Mucosa of descending colon (tissue), 3 donors: Measurements from ENCODE around the gene KCNH8. TPM values are rescaled to one million over a fixed set of nuclear protein-coding genes. Genes with fewer than 3 reads are reported as not detected.

Source experiments
- ATAC-seq: fragments of 200-7000 bp; cut with Tn5 transposase; one replicate; pipeline ENCODE4 v1.9.1; 2020; ENCODE audit warnings: mild to moderate bottlenecking, moderate library complexity
- DNase-seq, 3 donors: peaks; one replicate each; pipeline ENCODE4 v3.0.0-alpha.2; 2020
- H3K36me3 ChIP-seq: fragments of 200-600 bp; one replicate; pipeline ENCODE4 v1.8.0; 2021; ENCODE audit warnings: low read depth, mild to moderate bottlenecking
- H3K4me1 ChIP-seq: fragments of 200-600 bp; one replicate; pipeline ENCODE4 v1.8.0; 2021; ENCODE audit warnings: low read depth, mild to moderate bottlenecking
- H3K4me3 ChIP-seq: fragments of 200-600 bp; one replicate; pipeline ENCODE4 v1.8.0; 2021; ENCODE audit warnings: mild to moderate bottlenecking
- H3K9me3 ChIP-seq: fragments of 200-600 bp; one replicate; pipeline ENCODE4 v1.8.0; 2021; ENCODE audit warnings: mild to moderate bottlenecking
- CTCF ChIP-seq: fragments of 200-600 bp; IDR thresholded peaks from one replicate; pipeline ENCODE4 v1.8.0; 2022; ENCODE audit warnings: antibody characterized with exemption, mild to moderate bottlenecking
- intact Hi-C, 2 donors: fragments of 100-400 bp; cut with DNase I in 1 of 2; cut with micrococcal nuclease in 1 of 2; formaldehyde crosslinking; loops; one replicate each; pipeline versions ENCODE4 v1.11.0 to v1.11.1; 2022; cut with DNase I, micrococcal nuclease
- total RNA-seq, 3 donors: library from RNA; stranded (reverse); fragmentation: NEBNext Ultra II Directional in 2 of 3; extraction: Animal tissue kit (Norgen Biotek cat#: 25700) in 2 of 3; gene quantifications; one replicate each; pipeline versions ENCODE4 v1.2.1 to v1.2.4, GENCODE V29; 2021 to 2023
- donor health status: DM: no; HTN: no; CAD: no; lungs with moderate emphysema.
- donor health status: DM: no; HTN: no; CAD: no.
- donor health status: DM: no; HTN: yes; CAD: no.

The KCNH8 gene
- total RNA-seq, 3 donors from 2014 or later = 1.0 to 1.3 (median 1.1) TPM

GRCh38 chr3:19272296-19272695, 124.0 kb downstream of the KCNH8 start:
- H3K9me3 ChIP-seq = no peaks in the 10 kb centered on the region
- TF ChIP-seq CTCF = no peak
- DNase-seq (no peak), ATAC-seq (no peak)
- H3K36me3 ChIP-seq = no peaks in the 10 kb centered on the region
- no peak overlapping the region for H3K4me3 ChIP-seq
- H3K4me1 ChIP-seq = no peaks in the 10 kb centered on the region
- intact Hi-C loops = no loop called here

GRCh38 chr3:19273091-19273490, 124.8 kb downstream of the KCNH8 start:
- DNase-seq (no peak), ATAC-seq (no peak)
- intact Hi-C loops = no loop called here
- Histone ChIP-seq H3K4me3 (no peak overlapping the region), H3K9me3 (no peaks in the 10 kb centered on the region), H3K36me3 (no peaks in the 10 kb centered on the region), H3K4me1 (no peaks in the 10 kb centered on the region)
- no peak for TF ChIP-seq CTCF

GRCh38 chr3:19274576-19274975, 126.3 kb downstream of the KCNH8 start:
- no peaks in the 10 kb centered on the region for H3K4me1 ChIP-seq
- no peak for TF ChIP-seq CTCF
- intact Hi-C loops = no loop called here
- H3K4me3 ChIP-seq = no peak overlapping the region
- DNase-seq (no peak), ATAC-seq (no peak)
- H3K36me3 ChIP-seq = no peaks in the 10 kb centered on the region
- H3K9me3 ChIP-seq = no peaks in the 10 kb centered on the region

GRCh38 chr3:19284974-19285373, 136.7 kb downstream of the KCNH8 start:
- ATAC-seq = no peak
- no peak for DNase-seq
- no peak overlapping the region for H3K4me3 ChIP-seq
- no peaks in the 10 kb centered on the region for H3K9me3 ChIP-seq
- H3K36me3 ChIP-seq = no peaks in the 10 kb centered on the region
- TF ChIP-seq CTCF = no peak
- intact Hi-C loops = no loop called here
- no peaks in the 10 kb centered on the region for H3K4me1 ChIP-seq

GRCh38 chr3:19293295-19293694, 145.0 kb downstream of the KCNH8 start:
- Histone ChIP-seq H3K4me1 (no peaks in the 10 kb centered on the region), H3K4me3 (no peak overlapping the region), H3K36me3 (no peaks in the 10 kb centered on the region), H3K9me3 (no peaks in the 10 kb centered on the region)
- no peak for DNase-seq
- no peak for TF ChIP-seq CTCF
- no peak for ATAC-seq
- intact Hi-C loops = no loop called here

GRCh38 chr3:19295208-19295607, 146.9 kb downstream of the KCNH8 start:
- intact Hi-C loops = no loop called here
- TF ChIP-seq CTCF = no peak
- ATAC-seq (no peak), DNase-seq (no peak)
- Histone ChIP-seq H3K9me3 (no peaks in the 10 kb centered on the region), H3K4me3 (no peak overlapping the region), H3K4me1 (no peaks in the 10 kb centered on the region), H3K36me3 (no peaks in the 10 kb centered on the region)
